Brain pericyte (primary cell): Measurements from ENCODE around the gene RAVER1.
A peak's percentile ranks its signal among the peaks of the same experiment; 100 is the strongest.
"Not testable (repeated sequence)": the region's sequence is repeated elsewhere in the genome, so short reads cannot be mapped to it uniquely, and the experiment has no call there.

Source experiments
- DNase-seq: peaks from one replicate; pipeline ENCODE4 v3.0.0-alpha.2; 2012; ENCODE audit warnings: low read depth, low spot score

Gene RAVER1, protein sequence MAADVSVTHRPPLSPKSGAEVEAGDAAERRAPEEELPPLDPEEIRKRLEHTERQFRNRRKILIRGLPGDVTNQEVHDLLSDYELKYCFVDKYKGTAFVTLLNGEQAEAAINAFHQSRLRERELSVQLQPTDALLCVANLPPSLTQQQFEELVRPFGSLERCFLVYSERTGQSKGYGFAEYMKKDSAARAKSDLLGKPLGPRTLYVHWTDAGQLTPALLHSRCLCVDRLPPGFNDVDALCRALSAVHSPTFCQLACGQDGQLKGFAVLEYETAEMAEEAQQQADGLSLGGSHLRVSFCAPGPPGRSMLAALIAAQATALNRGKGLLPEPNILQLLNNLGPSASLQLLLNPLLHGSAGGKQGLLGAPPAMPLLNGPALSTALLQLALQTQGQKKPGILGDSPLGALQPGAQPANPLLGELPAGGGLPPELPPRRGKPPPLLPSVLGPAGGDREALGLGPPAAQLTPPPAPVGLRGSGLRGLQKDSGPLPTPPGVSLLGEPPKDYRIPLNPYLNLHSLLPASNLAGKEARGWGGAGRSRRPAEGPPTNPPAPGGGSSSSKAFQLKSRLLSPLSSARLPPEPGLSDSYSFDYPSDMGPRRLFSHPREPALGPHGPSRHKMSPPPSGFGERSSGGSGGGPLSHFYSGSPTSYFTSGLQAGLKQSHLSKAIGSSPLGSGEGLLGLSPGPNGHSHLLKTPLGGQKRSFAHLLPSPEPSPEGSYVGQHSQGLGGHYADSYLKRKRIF

DNA sequence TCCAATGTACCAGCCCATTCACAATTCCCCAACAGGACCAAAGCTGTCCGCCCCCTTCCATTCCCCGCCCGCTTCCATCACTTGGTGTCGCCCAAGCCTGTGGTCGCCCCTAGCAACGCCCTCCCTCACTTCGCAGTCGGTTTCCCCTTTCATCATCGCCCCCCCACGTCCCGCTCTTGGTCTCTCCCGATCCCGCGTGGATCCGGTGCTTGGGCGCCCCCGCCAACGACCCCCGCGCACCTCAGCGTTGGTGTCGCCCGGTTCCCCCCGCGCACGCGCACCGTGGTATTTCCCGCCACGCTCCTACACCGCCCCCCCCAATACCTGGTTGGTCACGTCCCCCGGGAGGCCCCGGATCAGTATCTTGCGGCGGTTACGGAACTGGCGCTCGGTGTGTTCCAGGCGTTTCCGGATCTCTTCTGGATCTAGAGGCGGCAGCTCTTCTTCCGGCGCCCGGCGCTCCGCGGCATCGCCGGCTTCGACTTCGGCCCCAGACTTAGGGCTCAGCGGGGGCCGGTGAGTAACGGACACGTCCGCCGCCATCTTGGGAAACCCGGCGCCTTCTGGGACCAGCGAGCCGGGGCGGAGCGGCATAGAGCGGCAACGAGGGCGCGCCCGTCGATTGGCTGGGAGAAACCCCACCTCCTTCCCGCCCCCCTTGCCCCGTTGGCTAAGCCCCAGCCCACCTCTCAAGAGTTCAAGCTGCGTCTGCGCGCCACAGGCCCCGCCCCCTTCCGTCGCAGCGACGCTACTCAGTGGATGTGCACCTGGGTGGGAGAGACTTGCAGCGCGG is at the start of gene RAVER1:
RAVER1 (minus strand) TSS at position 565 of the 793 bp plus-strand sequence; CDS start at position 543, 22 bp downstream.
- DNase-seq, result peak; percentile 92

DNA sequence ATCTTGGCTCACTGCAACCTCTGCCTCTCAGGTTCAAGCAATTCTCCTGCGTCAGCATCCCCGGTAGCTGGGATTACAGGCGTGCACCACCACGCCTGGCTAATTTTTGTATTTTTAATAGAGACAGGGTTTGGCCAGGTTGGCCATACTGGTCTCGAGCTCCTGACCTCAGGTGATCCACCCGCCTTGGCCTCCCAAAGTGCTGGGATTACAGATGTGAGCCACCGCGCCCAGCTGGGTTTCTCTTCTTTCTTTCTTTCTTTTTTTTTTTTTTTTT is 49.8 kb upstream of the RAVER1 start:
- DNase-seq, result not testable (repeated sequence)

DNA sequence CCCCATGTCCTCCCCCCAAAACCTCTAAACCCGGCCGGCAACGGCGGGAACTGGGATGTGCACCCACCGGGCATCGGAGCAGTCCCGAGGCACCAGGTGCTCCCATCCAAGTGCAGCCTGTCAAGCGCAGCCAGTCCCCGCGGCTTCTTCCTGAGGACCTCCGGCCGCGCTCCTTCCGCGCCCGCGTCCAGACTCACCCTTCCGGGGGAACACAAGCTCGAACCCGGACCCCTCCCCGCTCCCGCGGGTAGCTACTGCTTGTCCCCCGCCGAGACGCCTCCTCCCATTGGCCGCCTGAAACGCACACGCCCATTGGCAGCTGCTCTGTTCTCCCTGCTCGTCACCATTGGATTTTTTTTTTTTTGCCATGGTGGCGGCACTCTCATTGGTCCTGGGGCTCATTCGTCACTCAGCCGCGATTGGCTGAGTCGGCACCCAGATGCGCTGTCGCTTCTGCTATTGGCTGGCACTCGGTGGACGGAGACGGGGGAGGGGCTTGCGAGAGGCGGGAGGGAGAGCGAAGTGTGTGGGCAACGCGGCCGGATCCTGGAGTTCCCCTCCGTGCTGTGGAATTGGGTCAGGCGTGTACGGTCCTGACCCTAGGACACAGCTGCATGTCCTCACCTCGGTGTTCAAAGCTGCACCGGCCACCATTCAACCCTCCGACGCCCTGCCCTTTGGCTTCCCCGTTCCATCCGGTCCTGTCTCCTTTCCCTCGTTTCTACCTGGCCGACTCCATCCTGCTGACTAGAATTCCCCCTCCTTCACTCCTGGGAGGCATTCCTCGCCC is 47.2 kb upstream of the RAVER1 start, which contains the start of gene TYK2:
TYK2 (minus strand) TSS at position 260 of the 790 bp plus-strand sequence. CDS start 2,166 bp downstream, outside the sequence.
- DNase-seq, result peak; percentile 92

DNA sequence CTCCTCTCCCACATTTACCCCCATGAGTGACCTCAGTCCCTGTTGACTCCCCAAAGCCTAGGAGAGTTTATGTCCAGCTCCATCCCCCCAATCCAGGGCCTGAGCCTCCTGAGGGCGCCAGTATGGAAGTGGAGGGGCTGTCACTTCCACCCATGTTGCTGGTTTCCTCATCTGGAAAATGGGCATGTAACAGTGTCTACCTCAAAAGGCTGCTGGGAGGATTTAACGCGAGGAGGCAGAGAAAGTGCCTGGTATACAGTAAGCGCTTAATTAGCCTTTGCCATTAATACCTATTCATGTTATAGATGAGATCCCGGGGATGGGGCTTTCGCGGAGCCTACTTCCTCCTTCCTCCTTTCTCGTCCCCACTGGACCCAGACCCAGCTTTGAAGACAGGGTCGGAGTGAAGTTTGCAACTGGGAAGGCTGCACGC is 46.6 kb upstream of the RAVER1 start:
- no peak for DNase-seq

DNA sequence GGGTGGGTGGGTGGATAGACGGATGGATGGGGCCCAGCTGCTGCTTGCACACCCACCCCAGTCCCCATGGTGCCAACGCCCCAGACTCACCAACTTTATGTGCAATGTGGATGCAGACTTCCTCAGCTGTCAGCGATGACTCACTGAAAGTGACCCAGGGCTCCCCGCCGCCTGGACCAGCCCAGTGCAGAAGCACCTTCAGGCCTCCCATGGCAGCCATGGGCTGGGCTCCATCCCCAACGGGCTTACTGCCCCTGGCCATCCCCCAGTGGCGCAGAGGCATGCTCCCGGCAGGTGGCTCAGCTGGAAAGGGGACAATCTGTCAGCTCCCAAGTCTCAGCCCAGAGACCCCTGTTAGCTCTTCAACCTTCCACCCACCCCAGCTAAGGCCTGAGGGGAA is 44.8 kb upstream of the RAVER1 start:
- DNase-seq, result no peak

DNA sequence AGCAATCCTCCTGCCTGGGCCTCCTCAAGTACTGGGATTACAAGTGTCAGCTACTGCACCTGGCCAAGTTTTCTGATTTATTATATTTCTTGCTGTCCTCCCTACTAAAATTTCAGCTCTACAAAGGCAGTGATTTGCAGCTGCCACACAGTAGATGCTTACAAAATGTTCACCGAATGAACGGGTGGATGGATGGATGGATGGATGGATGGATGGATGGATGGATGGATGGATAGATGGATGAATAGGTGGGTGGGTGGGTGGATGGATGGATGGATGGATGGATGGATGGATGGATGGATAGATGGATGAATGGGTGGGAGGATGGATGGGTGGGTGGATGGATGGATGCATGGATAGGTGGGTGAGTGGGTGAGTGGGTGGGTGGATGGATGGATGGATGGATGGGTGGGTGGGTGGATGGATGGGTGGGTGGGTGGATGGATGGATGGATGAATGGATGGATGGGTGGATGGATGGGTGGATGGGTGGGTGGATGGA is 43.9 kb upstream of the RAVER1 start:
- not testable (repeated sequence) for DNase-seq

DNA sequence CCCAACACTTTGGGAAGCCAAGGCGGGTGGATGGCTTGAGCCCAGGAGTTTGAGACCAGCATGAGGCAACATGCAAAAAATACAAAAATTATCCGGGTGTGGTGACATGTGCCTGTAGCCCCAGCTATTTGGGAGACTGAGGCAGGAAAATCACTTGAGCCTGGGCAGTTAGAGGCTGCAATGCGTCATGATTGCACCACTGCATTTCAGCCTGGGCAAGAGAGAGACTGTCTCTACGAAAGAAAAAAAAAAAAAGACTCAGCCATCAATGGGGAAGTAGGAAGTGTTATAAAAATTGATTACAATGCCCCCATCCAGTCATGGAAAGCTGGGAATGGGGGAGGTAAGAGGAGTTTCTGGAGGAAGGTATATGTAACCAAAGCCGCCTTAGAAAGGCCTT is 41.6 kb upstream of the RAVER1 start:
- DNase-seq, result no peak

DNA sequence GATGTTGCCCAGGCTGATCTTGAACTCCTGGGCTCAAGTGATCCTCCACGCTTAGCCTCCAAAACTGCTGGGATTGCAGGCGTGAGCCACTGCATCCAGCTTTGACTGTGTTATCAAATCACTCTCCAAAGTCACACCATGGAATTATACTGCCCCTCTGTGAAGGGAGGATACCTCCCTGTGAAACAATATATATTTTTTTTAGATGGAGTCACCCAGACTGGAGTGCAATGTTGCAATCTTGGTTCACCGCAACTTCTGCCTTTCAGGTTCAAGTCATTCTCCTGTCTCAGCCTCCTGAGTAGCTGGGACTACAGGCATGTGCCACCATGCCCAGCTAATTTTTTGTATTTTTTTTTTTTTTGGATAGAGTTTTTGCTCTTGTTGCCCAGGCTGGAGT is 39.4 kb upstream of the RAVER1 start:
- no peak for DNase-seq

DNA sequence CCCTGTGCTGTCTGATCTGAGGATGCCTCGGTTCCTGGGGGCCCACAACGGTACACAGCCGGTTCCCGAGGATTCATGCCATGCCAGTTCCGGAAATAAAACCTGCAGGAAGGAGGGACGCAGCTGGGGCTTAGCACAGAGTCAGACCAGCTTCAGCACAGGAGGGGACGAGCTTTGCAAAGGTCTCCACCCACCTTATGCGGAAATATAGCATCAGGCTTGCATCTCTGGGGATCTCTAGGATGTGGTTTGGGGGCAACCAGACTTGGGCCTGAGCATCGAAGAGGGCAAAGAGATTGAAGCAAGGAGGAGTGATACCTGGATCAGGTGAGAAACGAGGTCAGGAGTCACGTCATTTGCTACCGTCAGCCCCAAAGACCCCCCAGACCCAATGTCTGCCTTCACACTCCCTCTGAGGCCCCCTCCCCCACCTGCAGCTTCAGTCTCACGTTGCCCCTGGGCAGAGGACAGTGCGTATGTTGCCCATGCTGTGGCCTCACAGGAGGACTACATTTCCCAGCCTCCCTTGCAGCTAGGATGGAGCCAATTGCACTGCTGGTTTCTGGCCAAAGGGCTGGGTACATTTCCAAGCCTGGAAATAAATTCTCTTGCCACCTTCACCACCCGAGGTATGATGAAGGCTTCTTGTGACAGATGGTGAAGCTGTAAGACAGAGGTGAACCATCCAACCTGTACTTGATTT is 34.9 kb upstream of the RAVER1 start:
- no peak for DNase-seq

DNA sequence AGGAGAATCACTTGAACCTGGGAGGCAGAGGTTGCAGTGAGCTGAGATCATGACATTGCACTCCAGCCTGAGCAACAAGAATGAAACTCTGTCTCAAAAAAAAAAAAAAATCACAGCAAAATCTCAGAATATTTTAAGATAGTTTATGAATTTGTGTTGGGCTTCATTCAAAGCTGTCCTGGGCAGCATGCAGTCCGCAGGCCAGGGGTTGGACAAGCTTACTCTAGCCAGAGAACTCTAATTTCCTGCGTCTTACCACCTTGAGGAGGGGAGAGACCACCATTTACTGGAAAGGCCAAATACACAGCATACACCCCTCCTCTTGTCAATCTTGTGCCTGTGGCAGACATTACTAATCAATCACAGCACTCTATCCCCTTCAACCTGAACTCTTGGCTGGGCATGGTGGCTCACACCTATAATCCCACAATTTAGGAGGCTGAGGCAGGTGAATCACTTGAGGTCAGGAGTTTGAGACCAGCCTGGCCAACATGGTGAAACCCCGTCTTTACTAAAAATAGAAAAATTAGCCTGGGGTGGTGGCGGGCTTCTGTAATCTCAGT is 33.7 kb upstream of the RAVER1 start:
- DNase-seq, result not testable (repeated sequence)

DNA sequence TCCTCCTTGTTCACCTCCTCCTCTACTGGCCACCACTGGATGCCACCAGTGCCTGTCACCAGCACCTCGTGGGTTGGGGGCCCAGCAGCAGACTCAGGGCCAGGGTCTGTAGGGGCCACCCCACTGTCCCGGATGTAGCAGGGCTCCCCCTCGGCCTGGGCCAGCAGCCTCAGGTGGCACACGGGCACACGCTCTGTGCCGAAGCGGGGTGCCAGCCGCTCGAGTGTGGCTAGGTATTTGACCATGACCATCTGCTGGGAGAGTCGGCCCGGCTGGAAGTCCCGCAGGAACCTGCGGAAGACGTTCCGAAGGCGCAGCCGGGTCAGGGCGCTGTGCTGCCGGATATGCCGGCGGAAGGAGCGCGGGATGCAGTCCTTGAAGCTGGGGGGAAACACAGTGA is 32.2 kb upstream of the RAVER1 start:
- no peak for DNase-seq

DNA sequence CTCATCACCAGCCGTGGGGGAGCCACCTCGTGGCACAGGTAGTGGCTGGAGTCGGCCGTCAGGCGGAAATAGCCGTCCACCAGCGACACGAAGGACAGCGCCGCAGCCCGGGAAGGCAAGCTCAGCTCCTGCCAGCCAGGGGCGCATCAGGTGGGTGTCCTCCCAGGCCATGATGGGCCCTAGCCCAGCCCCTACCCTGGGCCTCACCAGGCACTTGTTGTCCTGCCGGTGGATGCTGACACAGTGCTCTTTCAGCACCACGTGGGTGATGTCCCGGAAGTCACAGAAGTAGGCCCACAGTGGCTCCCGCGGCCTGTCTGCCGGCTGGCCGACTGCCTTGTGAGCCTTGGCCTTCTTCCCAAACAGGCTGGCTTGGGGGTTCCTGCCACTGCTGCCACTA is 31.3 kb upstream of the RAVER1 start:
- DNase-seq, result no peak

DNA sequence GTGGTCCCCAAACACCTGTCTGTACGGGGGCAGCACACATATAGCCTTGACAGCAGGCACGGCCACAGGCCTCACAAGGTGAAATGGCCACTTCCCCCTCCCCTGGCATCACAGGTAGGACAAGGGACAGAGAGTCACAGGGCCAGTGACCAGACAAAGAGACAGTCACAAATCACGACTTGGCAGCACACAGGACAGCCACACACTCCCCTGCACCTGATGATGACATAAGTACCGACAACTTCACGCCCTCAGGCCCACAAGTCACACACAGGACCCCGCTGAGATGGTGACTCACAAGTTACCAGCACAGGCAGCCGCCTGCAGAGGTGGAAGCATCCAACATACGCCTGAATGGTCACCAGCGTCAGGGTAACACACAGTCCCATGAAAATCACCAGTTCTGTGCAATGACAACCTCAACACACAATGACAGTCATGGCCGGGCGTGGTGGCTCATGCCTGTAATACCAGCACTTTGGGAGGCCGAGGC is 30.5 kb upstream of the RAVER1 start:
- DNase-seq, result no peak

DNA sequence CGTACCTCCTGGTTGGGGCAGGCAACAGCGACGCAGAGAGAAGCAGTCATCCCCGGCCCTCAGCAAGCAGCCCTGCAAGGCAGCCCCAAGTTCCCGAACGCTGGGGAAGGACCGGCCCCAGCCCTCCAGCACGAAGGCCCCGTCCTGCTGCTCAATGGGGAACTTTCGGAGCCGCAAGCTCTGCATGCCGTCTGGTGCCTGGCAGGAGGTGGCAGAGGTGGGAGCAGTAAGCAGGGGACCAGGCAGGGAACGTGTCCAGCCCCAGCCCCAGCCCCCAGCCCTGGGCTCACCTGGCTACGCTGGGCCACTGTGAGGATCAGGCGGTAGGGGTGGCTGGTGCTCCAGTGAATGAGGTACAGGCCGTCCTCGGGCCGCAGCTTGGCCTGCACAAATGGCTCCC is 28.9 kb upstream of the RAVER1 start:
- DNase-seq, result no peak

DNA sequence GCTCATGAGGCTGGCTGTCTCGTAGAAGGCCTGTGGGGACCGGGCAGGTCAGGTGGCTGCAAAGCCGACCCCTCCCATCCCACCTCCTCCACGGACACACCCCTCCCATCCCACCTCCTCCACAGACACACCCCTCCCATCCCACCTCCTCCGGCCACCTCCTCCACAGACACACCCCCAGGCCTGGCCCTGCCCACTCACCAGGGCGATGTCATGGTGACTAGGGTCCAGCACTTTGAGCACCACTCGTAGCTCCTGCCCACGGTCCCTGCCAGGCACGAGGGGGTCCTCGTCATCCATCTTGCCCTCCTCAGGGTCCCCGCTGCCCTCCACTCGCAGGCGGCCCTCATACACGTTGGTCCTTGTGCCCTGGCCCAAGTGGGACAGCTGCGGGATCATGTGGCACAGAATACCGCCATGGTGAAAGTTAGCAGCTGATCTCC is 28.3 kb upstream of the RAVER1 start:
- DNase-seq, result no peak

DNA sequence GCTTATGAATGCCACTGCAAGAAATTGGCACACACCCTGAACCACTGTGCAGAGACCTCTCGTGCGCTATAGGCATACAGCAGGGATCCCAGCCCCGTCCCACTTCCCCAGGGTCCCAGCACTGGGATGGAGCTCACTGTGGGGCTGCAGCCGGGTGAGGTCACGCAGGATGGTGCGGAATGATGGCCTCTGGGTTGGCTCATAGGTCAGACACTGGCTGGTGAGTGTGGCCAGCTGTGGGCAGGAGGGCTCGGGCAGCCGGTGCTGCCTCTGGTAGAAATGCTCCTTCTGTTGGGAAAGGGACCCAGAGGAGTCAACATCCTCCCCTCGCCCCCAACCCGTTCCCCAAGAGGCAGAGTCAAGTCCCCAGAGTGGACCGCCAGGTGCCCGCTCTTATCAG is 23.1 kb upstream of the RAVER1 start:
- no peak for DNase-seq

DNA sequence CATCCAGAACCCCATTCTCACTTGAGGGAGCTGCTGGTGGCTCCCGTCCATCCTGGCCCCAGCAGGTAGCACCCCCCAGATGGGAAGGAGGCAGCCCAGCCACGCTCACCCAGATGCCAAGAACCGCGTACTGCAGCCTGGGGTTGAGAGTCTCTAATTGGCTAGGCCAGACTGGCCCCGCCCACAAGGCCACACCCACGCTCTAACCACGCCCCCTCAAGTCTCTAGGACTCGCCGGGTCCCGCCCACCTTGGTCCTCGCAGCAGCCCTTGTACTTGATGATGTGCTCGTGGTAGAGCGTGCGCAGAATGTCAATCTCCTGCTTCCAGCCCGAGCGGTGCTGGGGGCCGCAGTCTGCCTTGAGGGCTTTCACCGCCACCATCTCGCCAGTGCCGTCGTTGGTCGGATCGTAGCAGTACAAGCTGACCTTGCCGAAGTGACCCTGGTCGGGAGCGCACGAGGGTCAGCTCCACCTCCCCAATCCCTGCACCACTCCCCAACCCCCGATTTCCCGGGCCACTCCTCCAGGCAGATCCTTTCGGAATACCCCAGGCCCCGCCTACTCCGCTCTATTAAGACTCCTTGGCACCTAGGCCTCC is 20.6 kb upstream of the RAVER1 start:
- no peak for DNase-seq

DNA sequence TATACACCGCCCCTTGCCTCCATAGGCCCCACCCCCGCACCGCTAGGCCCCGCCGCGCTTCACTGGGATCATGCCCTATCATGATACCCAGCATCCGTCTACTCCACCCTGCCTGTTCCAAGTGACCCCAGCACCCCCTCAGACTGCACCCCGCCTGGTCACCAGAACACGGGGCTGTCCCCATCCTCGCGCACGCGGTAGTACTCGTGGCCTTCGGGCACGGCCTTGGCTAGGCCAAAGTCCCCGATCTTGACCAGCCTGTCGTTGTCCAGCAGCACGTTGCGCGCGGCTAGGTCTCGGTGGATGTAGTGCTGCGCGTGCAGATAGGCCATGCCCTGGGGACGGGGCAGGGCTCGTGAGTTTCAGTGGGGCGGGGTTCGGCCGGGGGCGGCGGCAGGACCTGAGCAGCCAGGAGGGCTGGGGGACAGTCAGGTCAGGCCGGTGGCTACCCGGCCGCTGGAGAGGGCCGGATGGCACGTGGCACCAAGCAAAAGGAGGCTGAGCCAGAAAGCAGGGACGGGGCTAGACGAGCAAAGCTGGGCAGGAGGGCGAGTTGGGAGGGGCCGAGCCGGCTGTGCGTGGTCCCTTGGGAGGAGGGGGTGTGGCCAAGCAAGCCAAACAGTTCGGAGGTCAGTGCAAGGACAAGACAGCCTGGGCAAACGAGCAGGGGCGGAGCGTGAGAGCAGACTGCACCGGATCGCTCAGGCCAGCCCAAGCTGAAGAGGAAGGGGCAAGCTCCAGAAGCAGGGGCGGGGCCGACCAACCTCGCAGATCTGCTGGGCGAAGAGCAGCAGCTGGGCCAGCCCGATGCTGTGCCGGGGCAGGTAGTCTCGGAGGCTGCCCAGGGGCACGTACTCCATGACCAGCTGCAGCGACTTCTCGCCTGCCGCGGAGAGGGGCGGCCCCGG is 19.7 kb upstream of the RAVER1 start:
- no peak for DNase-seq

DNA sequence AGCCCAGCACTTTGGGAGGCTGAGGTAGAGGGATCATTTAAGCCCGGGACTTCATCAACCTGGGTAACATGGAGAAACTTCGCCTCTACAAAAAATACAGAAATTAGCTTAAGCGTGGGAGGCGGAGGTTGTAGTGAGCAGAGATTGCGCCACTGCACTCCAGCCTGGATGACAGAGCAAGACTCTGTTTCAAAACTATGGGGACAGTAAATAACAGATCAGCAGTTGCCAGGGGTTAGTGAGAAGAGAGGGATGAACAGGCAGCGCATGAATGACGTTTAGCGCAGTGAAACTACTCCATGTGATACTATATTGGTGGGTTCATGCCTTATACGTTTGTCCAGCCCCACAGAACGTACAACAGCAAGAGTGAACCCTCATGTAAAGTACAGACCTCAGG is 13.2 kb upstream of the RAVER1 start:
- no peak for DNase-seq
